Neuronal stem cell (in vitro differentiated cells): ENCODE results near the gene PARP8.

Experiments used
- DNase-seq: peaks from one replicate; pipeline ENCODE4 v3.0.0-alpha.2; 2013; ENCODE audit warnings: low spot score
- H2AFZ ChIP-seq: one replicate; pipeline ENCODE4 v1.6.1; 2013; ENCODE audit warnings: mild to moderate bottlenecking, low read length, inconsistent platforms
- H2AK5ac ChIP-seq: 2 replicates; pipeline ENCODE4 v1.6.1; 2013; ENCODE audit warnings: low read depth, mild to moderate bottlenecking, inconsistent platforms, low read length, moderate library complexity, mixed read lengths
- H2BK120ac ChIP-seq: 2 replicates; pipeline ENCODE4 v1.6.1; 2013; ENCODE audit warnings: low read depth, mild to moderate bottlenecking, inconsistent platforms, low read length, moderate library complexity, mixed read lengths
- H2BK12ac ChIP-seq: one replicate; pipeline ENCODE4 v1.6.1; 2013; ENCODE audit warnings: low read length, inconsistent platforms
- H2BK15ac ChIP-seq: 2 replicates; pipeline ENCODE4 v1.6.1; 2013; ENCODE audit warnings: mild to moderate bottlenecking, low read length, inconsistent platforms, mixed read lengths
- H2BK5ac ChIP-seq: one replicate; pipeline ENCODE4 v1.6.1; 2013; ENCODE audit warnings: inconsistent platforms, mild to moderate bottlenecking, low read length, moderate library complexity
- H3K14ac ChIP-seq: one replicate; pipeline ENCODE4 v1.6.1; 2013; ENCODE audit warnings: low read length, inconsistent platforms
- H3K18ac ChIP-seq: 2 replicates; pipeline ENCODE4 v1.6.1; 2013; ENCODE audit warnings: low read length, inconsistent platforms
- H3K23ac ChIP-seq: 2 replicates; pipeline ENCODE4 v1.6.1; 2013; ENCODE audit warnings: low read depth, mild to moderate bottlenecking, mixed read lengths, low read length, inconsistent platforms; ENCODE audit not compliant: poor library complexity
- H3K27ac ChIP-seq: replicated peaks from 3 replicates; pipeline ENCODE4 v1.5.1; 2013; ENCODE audit warnings: low read length, inconsistent platforms
- H3K27me3 ChIP-seq, 3 experiments: 2 replicates each; pipeline ENCODE4 v1.6.1; 2013; ENCODE audit warnings: low read length in 3 of 3, mild to moderate bottlenecking in 2 of 3, inconsistent platforms in 1 of 3, low read depth in 1 of 3, mixed read lengths in 1 of 3, moderate library complexity in 1 of 3; ENCODE audit not compliant: control insufficient read depth in 3 of 3, insufficient read depth in 3 of 3
- H3K36me3 ChIP-seq, 2 donors: replicated peaks in 1 of 2; 2 replicates each; pipeline ENCODE4 v1.6.1; 2013; ENCODE audit warnings: low read length in 2 of 2; ENCODE audit not compliant: control insufficient read depth in 2 of 2, insufficient read depth in 2 of 2
- H3K4ac ChIP-seq: 2 replicates; pipeline ENCODE4 v1.6.1; 2013; ENCODE audit warnings: inconsistent platforms, mild to moderate bottlenecking, low read length, moderate library complexity
- H3K4me1 ChIP-seq, 2 donors: 1 replicate in 1 of 2; 2 replicates in 1 of 2; pipeline ENCODE4 v1.6.1; 2013; ENCODE audit warnings: low read length in 2 of 2, low read depth in 1 of 2; ENCODE audit not compliant: control insufficient read depth in 2 of 2, insufficient read depth in 1 of 2
- H3K4me2 ChIP-seq: one replicate; pipeline ENCODE4 v1.6.1; 2013; ENCODE audit warnings: mild to moderate bottlenecking, low read length, inconsistent platforms; ENCODE audit not compliant: insufficient read depth, poor library complexity, severe bottlenecking
- H3K4me3 ChIP-seq, 2 donors: 2 replicates each; pipeline ENCODE4 v1.5.1; 2013; ENCODE audit warnings: low read length in 2 of 2, mild to moderate bottlenecking in 2 of 2, inconsistent platforms in 1 of 2, moderate library complexity in 1 of 2
- H3K79me1 ChIP-seq: one replicate; pipeline ENCODE4 v1.6.1; 2013; ENCODE audit warnings: low read depth, mild to moderate bottlenecking, inconsistent platforms, low read length, moderate library complexity
- H3K9ac ChIP-seq: one replicate; pipeline ENCODE4 v1.6.1; 2013; ENCODE audit warnings: mild to moderate bottlenecking, low read depth, low read length, inconsistent platforms; ENCODE audit not compliant: poor library complexity
- H3K9me3 ChIP-seq, 2 donors: replicated peaks in 1 of 2; 2 replicates each; pipeline versions ENCODE3 to v1.6.1; 2013; ENCODE audit warnings: low read length in 2 of 2, mild to moderate bottlenecking in 2 of 2, inconsistent platforms in 1 of 2, low read depth in 1 of 2, mixed read lengths in 1 of 2, moderate library complexity in 1 of 2; ENCODE audit not compliant: control insufficient read depth in 2 of 2, insufficient read depth in 1 of 2
- H4K8ac ChIP-seq: one replicate; pipeline ENCODE4 v1.6.1; 2013; ENCODE audit warnings: low read depth, mild to moderate bottlenecking, inconsistent platforms, low read length, moderate library complexity
- H4K91ac ChIP-seq: one replicate; pipeline ENCODE4 v1.6.1; 2013; ENCODE audit warnings: low read length, low read depth, mild to moderate bottlenecking, inconsistent platforms; ENCODE audit not compliant: poor library complexity
- WGBS, 2 donors: extraction: QIAGEN DNeasy Blood & Tissue Kit; methylation state at CpG; one replicate each; pipeline ENCODE4 v1.1.7; 2013; ENCODE audit warnings: missing lambda C conversion rate in 2 of 2, mixed read lengths in 1 of 2; ENCODE audit not compliant: insufficient read length in 2 of 2, insufficient replicate concordance in 1 of 2; ENCODE audit errors: extremely low coverage in 2 of 2; 5-methylcytosine and 5-hydroxymethylcytosine counted together

The PARP8 gene

DNA sequence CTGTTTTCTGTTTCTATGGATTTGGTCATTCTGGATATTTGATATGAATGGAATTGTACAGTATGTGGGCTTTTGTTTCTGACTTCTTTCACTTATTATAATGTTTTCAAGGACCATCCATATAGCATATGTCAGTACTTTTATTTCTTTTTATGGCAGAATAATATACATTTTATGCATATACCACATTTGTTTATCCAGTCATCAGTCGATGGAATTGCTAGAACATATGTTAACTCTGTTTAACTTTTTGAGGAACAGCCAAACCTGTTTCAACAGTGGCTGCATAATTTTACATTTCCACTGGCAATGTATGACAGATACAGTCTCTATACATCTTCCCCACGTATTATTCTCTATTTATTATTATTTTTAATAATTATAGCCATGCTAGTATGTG is 131.6 kb downstream of the PARP8 start:
- Histone ChIP-seq H2BK12ac (no peak overlapping the region), H3K4me3 (no peak overlapping the region), H3K79me1 (no peaks in the 10 kb centered on the region), H2BK15ac (no peak overlapping the region), H3K14ac (no peak overlapping the region), H4K91ac (no peak overlapping the region), H3K36me3 (peaks cover 10 to 25% of the 10 kb centered on the region in 2 donors), H2AFZ (no peak overlapping the region), H3K9me3 (peaks cover 5 to 9% of the 10 kb centered on the region in 2 donors), H3K9ac (no peak overlapping the region), H3K23ac (no peak overlapping the region), H3K4me1 (no peaks in the 10 kb centered on the region), H2BK5ac (no peak overlapping the region), H3K27me3 (no peaks in the 10 kb centered on the region), H3K4ac (no peak overlapping the region), H2AK5ac (no peak overlapping the region), H3K18ac (no peak overlapping the region), H2BK120ac (no peak overlapping the region), H3K4me2 (no peak overlapping the region), H4K8ac (no peak overlapping the region), H3K27ac (no peak overlapping the region)
- no CpG with 5 or more reads among the region's 2 CpGs for WGBS, 2 donors
- no peak for DNase-seq

DNA sequence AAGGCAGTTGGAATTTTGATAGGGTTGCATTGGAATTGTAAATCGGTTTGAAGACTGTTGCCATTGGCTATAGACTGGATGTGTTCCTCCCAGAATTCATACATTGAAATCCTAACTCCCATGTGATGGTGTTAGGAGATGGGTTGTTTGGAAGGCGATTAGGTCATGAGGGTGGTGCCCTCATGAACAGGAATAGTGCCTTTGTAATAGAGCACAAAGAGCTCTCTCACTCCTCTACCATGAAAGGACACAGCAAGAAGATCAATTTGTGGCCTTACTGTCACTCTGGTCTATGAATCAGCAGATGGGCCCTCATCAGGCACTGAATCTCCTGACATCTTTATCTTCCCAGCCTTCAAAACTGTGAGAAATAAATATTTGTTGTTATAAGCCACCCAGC is 133.2 kb downstream of the PARP8 start:
- no peak overlapping the region for H2AK5ac ChIP-seq
- H4K8ac ChIP-seq, result no peak overlapping the region
- no peak overlapping the region for H3K4me3 ChIP-seq
- no peak for DNase-seq
- no peak overlapping the region for H3K27ac ChIP-seq
- H2BK120ac ChIP-seq, result no peak overlapping the region
- H3K9ac ChIP-seq, result no peak overlapping the region
- H2AFZ ChIP-seq, result no peak overlapping the region
- WGBS, 2 donors, result no CpG with 5 or more reads among the region's 2 CpGs
- H4K91ac ChIP-seq, result no peak overlapping the region
- H3K27me3 ChIP-seq, result no peaks in the 10 kb centered on the region
- no peaks in the 10 kb centered on the region for H3K4me1 ChIP-seq
- H3K36me3 ChIP-seq, result peaks cover 10 to 15% of the 10 kb centered on the region in 2 donors
- H3K79me1 ChIP-seq, result no peaks in the 10 kb centered on the region
- H3K4ac ChIP-seq, result no peak overlapping the region
- no peak overlapping the region for H2BK5ac ChIP-seq
- H3K18ac ChIP-seq, result no peak overlapping the region
- H3K4me2 ChIP-seq, result no peak overlapping the region
- H2BK12ac ChIP-seq, result no peak overlapping the region
- H3K23ac ChIP-seq, result no peak overlapping the region
- no peak overlapping the region for H2BK15ac ChIP-seq
- peaks cover 5 to 11% of the 10 kb centered on the region in 2 donors for H3K9me3 ChIP-seq
- no peak overlapping the region for H3K14ac ChIP-seq

DNA sequence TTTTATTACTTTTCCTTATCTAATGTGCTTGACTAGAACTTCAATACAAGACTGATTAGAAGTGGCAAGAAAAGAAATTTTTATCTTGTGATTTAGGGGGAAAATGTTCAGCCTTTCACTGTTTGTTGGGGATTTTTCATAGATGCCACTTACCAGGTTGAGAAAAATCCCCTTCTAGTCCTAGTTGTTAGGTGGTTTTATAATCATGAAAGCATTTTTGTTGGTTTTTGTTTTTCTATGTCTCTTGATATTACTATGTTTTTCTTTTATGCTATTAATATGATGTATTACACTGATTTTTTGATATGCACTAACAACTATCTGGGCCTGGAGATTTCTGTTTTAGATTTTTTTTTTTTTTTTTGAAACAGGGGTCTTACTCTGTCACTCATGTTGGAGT is 134.0 kb downstream of the PARP8 start:
- H3K27ac ChIP-seq, result no peak overlapping the region
- no peak overlapping the region for H2BK12ac ChIP-seq
- no peak overlapping the region for H4K8ac ChIP-seq
- DNase-seq, result no peak
- H2BK120ac ChIP-seq, result no peak overlapping the region
- H2BK5ac ChIP-seq, result no peak overlapping the region
- no peak overlapping the region for H3K4me3 ChIP-seq
- H4K91ac ChIP-seq, result no peak overlapping the region
- no peak overlapping the region for H3K4me2 ChIP-seq
- no peak overlapping the region for H3K4ac ChIP-seq
- no peaks in the 10 kb centered on the region for H3K27me3 ChIP-seq
- no peak overlapping the region for H3K9ac ChIP-seq
- H3K23ac ChIP-seq, result no peak overlapping the region
- H3K18ac ChIP-seq, result no peak overlapping the region
- H3K36me3 ChIP-seq, result peaks cover 4 to 8% of the 10 kb centered on the region in 2 donors
- no peak overlapping the region for H2BK15ac ChIP-seq
- H3K79me1 ChIP-seq, result no peaks in the 10 kb centered on the region
- peaks cover 3 to 11% of the 10 kb centered on the region in 2 donors for H3K9me3 ChIP-seq
- H3K4me1 ChIP-seq, result no peaks in the 10 kb centered on the region
- H2AK5ac ChIP-seq, result no peak overlapping the region
- H2AFZ ChIP-seq, result no peak overlapping the region
- no peak overlapping the region for H3K14ac ChIP-seq

DNA sequence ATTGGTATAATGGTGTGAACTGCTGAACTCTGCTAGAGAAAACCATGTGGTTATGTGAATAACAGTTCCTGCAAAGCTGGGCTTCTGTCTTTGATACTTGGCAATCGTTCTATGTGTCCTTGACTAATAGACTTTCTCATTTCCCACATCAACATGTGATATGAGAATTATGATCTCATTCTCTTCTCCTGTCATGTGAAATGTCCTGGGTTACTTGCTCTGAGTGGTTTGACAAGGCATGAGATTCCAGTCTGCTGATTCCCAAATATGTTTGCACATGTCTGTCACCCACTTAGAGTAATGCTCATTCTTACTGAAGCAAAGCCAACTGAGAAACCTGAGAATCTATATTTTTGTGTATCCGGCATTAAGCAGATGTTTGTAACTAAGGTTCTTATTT is 141.2 kb downstream of the PARP8 start:
- no peaks in the 10 kb centered on the region for H3K27me3 ChIP-seq
- H3K36me3 ChIP-seq, result no peaks in the 10 kb centered on the region
- H3K79me1 ChIP-seq, result no peaks in the 10 kb centered on the region
- no peak overlapping the region for H4K91ac ChIP-seq
- H3K4me2 ChIP-seq, result no peak overlapping the region
- H2BK120ac ChIP-seq, result no peak overlapping the region
- H3K4ac ChIP-seq, result no peak overlapping the region
- DNase-seq, result no peak
- H3K4me3 ChIP-seq, result no peak overlapping the region
- no peak overlapping the region for H3K27ac ChIP-seq
- H2BK15ac ChIP-seq, result no peak overlapping the region
- H3K18ac ChIP-seq, result no peak overlapping the region
- WGBS, 2 donors, result no CpG with 5 or more reads among the region's 2 CpGs
- peaks cover 0 to 2% of the 10 kb centered on the region in 2 donors for H3K4me1 ChIP-seq
- H2BK12ac ChIP-seq, result no peak overlapping the region
- H3K9me3 ChIP-seq, result peaks cover 0 to 5% of the 10 kb centered on the region in 2 donors
- H3K23ac ChIP-seq, result no peak overlapping the region
- H2AK5ac ChIP-seq, result no peak overlapping the region
- no peak overlapping the region for H3K9ac ChIP-seq
- no peak overlapping the region for H4K8ac ChIP-seq
- H2AFZ ChIP-seq, result no peak overlapping the region
- H3K14ac ChIP-seq, result no peak overlapping the region
- H2BK5ac ChIP-seq, result no peak overlapping the region
